NCI-H2081 (cell line): Measurements from ENCODE around the gene ADGRG2.

Source experiments
- DNase-seq, 2 experiments: peaks; one replicate each; lab custom pipeline; 2025; lab: John Stamatoyannopoulos, UW

ADGRG2 gene

GRCh38 chrX:18955676-18956075 lies 166.6 kb downstream of the ADGRG2 start:
- DNase-seq = no peak

DNA sequence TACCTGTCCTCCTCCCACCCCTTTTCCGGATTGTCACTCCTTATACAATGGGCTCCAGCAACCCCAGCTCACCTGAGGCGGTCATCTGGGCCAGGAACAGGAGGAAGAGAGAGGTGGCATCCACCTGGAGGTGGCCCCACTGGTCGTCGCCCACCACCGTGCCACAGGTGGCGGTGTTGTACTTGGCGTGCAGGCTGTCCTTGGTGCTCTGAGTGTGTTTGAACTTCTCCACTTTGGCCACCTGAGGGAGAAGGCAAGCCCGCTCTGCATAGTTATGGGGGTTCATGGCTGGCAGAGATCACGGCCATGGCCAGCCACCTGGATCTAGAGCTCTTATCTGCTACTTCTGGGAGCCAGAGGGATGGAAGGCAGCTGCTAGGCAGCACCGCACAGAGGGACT lies 171.2 kb downstream of the ADGRG2 start:
- no peak for DNase-seq

- DNase-seq = no peak
Observed at GRCh38 chrX:18949944-18950301, 172.3 kb downstream of the ADGRG2 start.

GRCh38 chrX:18949291-18949943 lies 172.9 kb downstream of the ADGRG2 start:
- DNase-seq = no peak

DNA sequence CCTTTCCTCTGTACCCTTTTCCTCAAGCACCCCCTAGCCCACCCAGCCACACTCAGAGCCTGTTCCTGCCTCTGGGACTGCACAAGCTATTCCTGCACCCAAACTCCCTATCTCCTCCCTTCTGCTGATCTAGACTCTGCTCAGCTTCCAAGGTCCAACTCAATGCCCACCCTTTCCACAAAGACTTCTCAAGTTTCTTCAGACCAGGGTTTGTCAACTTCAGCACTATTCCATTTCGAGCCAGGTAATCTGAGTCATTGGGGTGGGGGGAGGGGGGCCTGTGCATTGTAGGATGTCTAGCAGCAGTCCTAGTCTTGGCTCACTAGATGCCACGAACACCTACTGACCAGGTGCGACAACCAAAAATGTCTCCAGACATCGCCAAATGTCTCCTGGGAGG lies 175.7 kb downstream of the ADGRG2 start:
- no peak for DNase-seq

- no peak for DNase-seq
Observed at GRCh38 chrX:18946157-18946556, 176.1 kb downstream of the ADGRG2 start.

- no peak for DNase-seq
Observed at GRCh38 chrX:18945483-18945882, 176.8 kb downstream of the ADGRG2 start.

DNA sequence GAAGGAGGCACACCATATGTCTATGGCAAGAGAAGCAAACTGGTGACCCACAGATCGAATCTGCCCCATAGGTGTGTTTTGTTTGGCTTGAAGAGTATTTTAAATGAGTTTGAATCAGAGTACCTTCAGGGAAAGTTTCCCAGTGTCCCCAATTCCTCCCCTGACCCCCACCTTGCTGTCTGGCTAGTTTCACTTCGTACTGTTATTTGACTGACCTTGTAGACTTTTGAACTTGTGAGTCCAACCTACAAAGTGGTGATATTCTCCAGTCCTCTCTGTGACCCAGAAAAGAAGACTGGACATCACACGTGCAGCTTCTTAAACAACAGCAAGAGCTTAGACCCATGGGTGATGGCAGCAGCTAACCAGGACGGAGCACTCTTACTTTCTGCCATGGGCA lies 177.8 kb downstream of the ADGRG2 start:
- no peak for DNase-seq

DNA sequence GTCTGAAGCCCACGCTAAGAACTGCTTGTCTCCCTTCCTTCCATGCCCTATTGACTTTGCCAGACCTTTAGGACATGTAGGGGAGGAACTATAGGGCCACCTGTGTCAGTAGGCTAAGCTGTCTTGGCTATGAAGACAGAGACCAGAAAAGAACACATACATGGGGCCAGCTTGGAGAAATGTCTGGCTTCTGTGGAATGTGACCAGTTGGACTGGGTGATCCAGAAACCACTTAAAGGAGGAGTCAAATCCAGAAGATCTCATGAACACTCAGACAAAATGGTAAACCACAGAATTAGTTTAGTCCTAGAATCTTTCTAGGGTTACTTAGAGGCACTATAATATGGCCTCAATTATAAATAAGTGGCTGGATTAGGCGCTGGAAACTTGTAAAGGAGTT lies 180.4 kb downstream of the ADGRG2 start:
- DNase-seq = no peak
